ENCODE measurements around the gene ETV3. TPM values are rescaled to one million over a fixed set of nuclear protein-coding genes. Genes with fewer than 3 reads are reported as not detected.
"Not testable (repeated sequence)": the region's sequence is repeated elsewhere in the genome, so short reads cannot be mapped to it uniquely, and the experiment has no call there.

The ETV3 gene
- polyA plus RNA-seq, 3 donors = 4.8 to 62.3 (median 6.3) TPM

GRCh38 chr1:157171903-157172503 is 33.8 kb upstream of the ETV3 start:
- not testable (repeated sequence) for H3K27me3 ChIP-seq (ENCODE audit: control insufficient read depth in 2 of 2, insufficient read depth in 2 of 2, low read length in 2 of 2); H3K4me1 ChIP-seq (ENCODE audit: control insufficient read depth in 1 of 2, insufficient read depth in 2 of 2, low read length in 2 of 2); H2AFZ ChIP-seq (ENCODE audit: insufficient read depth, low read depth, low read length, poor library complexity, severe bottlenecking); H3K79me2 ChIP-seq (ENCODE audit: insufficient read depth, low read length); H3K27ac ChIP-seq (ENCODE audit: low read depth in 1 of 2, low read length in 2 of 2); H3K36me3 Mint-ChIP-seq; H3K4me3 ChIP-seq (replicated peaks in 1 of 3; ENCODE audit: low read depth in 2 of 3, low read length in 3 of 3); DNase-seq; H3K4me3 Mint-ChIP-seq; H3K9me3 Mint-ChIP-seq; H3K9ac ChIP-seq (ENCODE audit: insufficient read depth, low read length, poor library complexity, severe bottlenecking); H4K20me1 ChIP-seq (ENCODE audit: insufficient read depth, low read length); H3K9me3 ChIP-seq (replicated peaks in 1 of 2; ENCODE audit: control insufficient read depth in 1 of 2, insufficient read depth in 1 of 2, low read length in 2 of 2); H3K4me1 Mint-ChIP-seq; H3K27ac Mint-ChIP-seq; H3K4me2 ChIP-seq (replicated peaks; ENCODE audit: extremely low read depth, low read length, poor library complexity, severe bottlenecking); H3K36me3 ChIP-seq (replicated peaks in 1 of 2; ENCODE audit: control insufficient read depth in 1 of 2, insufficient read depth in 2 of 2, low read length in 2 of 2)
- WGBS (ENCODE audit: insufficient coverage) = 0% methylated on average over 1 of the region's 8 CpGs
- TF ChIP-seq CTCF (IDR thresholded peaks at IDR 0.05) = peak; percentile 40
- H3K27me3 Mint-ChIP-seq (ENCODE audit: low read depth in 3 of 3) = peaks cover 8 to 33% (median 14%) of the 10 kb centered on the region in 3 donors
- intact Hi-C loops (cut with micrococcal nuclease) = loop anchor here in 1 of 2 donors (5.0 kb wide), 1 partner anchor 320 kb away; no protein-coding TSS in a partner anchor

- H2AFZ ChIP-seq (ENCODE audit: insufficient read depth, low read depth, low read length, poor library complexity, severe bottlenecking) = no peak overlapping the region
- no peak overlapping the region for H3K4me2 ChIP-seq (replicated peaks; ENCODE audit: extremely low read depth, low read length, poor library complexity, severe bottlenecking)
- H4K20me1 ChIP-seq (ENCODE audit: insufficient read depth, low read length) = no peaks in the 10 kb centered on the region
- no peak overlapping the region for H3K9ac ChIP-seq (ENCODE audit: insufficient read depth, low read length, poor library complexity, severe bottlenecking)
- intact Hi-C loops (cut with micrococcal nuclease) = loop anchor here in 1 of 2 donors (5.0 kb wide), 1 partner anchor 321 kb away; no protein-coding TSS in a partner anchor
- no peak overlapping the region for H3K4me3 Mint-ChIP-seq
- peak in 2 of 3 donors; percentile 35 to 46 for DNase-seq
- H3K36me3 Mint-ChIP-seq = no peaks in the 10 kb centered on the region
- H3K27me3 Mint-ChIP-seq (ENCODE audit: low read depth in 3 of 3) = peaks cover 8 to 31% (median 9%) of the 10 kb centered on the region in 3 donors
- no peaks in the 10 kb centered on the region for H3K9me3 ChIP-seq (replicated peaks in 1 of 2; ENCODE audit: control insufficient read depth in 1 of 2, insufficient read depth in 1 of 2, low read length in 2 of 2)
- H3K36me3 ChIP-seq (replicated peaks in 1 of 2; ENCODE audit: control insufficient read depth in 1 of 2, insufficient read depth in 2 of 2, low read length in 2 of 2) = no peaks in the 10 kb centered on the region
- H3K9me3 Mint-ChIP-seq = peaks cover 0 to 8% (median 0%) of the 10 kb centered on the region in 7 donors
- no peak overlapping the region for H3K27ac Mint-ChIP-seq
- no peak overlapping the region for H3K27ac ChIP-seq (ENCODE audit: low read depth in 1 of 2, low read length in 2 of 2)
- H3K4me3 ChIP-seq (replicated peaks in 1 of 3; ENCODE audit: low read depth in 2 of 3, low read length in 3 of 3) = no peak overlapping the region
- H3K4me1 ChIP-seq (ENCODE audit: control insufficient read depth in 1 of 2, insufficient read depth in 2 of 2, low read length in 2 of 2) = no peaks in the 10 kb centered on the region
- peaks cover 2% of the 10 kb centered on the region for H3K4me1 Mint-ChIP-seq
- TF ChIP-seq CTCF (IDR thresholded peaks at IDR 0.05) = peak; percentile 76
- WGBS (ENCODE audit: insufficient coverage) = 68% methylated on average over 21 of the region's 22 CpGs
- no peaks in the 10 kb centered on the region for H3K79me2 ChIP-seq (ENCODE audit: insufficient read depth, low read length)
- peaks cover 0 to 6% of the 10 kb centered on the region in 2 donors for H3K27me3 ChIP-seq (ENCODE audit: control insufficient read depth in 2 of 2, insufficient read depth in 2 of 2, low read length in 2 of 2)
Measured at GRCh38 chr1:157170677-157171515, 32.7 kb upstream of the ETV3 start.

Measured in CD14-positive monocyte (primary cell).